ENCODE data around the gene GNGT1.

DNA sequence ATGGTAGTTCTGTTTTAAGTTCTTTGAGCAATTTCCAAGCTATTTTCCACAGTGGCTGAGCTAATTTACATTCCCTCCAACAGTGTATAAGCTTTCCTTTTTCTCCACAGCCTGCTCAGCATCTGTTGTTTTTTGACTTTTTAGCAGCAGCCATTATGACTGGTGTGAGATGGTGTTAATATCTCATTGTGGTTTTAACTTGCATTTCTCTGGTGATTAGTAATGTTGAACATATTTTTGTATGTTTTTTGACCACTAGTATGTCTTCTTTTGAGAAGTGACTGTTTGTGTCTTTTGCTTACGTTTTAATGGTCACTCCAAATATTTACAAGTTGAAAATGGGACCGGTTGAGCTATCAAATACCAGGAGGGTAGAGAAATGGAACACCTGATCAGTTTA, 35.6 kb downstream of the GNGT1 start:
- TF ChIP-seq, protein P1, sequence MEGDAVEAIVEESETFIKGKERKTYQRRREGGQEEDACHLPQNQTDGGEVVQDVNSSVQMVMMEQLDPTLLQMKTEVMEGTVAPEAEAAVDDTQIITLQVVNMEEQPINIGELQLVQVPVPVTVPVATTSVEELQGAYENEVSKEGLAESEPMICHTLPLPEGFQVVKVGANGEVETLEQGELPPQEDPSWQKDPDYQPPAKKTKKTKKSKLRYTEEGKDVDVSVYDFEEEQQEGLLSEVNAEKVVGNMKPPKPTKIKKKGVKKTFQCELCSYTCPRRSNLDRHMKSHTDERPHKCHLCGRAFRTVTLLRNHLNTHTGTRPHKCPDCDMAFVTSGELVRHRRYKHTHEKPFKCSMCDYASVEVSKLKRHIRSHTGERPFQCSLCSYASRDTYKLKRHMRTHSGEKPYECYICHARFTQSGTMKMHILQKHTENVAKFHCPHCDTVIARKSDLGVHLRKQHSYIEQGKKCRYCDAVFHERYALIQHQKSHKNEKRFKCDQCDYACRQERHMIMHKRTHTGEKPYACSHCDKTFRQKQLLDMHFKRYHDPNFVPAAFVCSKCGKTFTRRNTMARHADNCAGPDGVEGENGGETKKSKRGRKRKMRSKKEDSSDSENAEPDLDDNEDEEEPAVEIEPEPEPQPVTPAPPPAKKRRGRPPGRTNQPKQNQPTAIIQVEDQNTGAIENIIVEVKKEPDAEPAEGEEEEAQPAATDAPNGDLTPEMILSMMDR (IDR thresholded peaks at IDR 0.05; ENCODE audit: low read depth, low read length, missing input control), result no peak
- TF ChIP-seq RXRA (IDR thresholded peaks at IDR 0.05), result no peak
- TF ChIP-seq GABPA (IDR thresholded peaks at IDR 0.05 in 1 of 2, conservative IDR thresholded peaks at IDR 0.05 in 1 of 2), result no peak
- TF ChIP-seq, protein P2, sequence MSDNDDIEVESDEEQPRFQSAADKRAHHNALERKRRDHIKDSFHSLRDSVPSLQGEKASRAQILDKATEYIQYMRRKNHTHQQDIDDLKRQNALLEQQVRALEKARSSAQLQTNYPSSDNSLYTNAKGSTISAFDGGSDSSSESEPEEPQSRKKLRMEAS (IDR thresholded peaks at IDR 0.05), result no peak
- TF ChIP-seq JUND (IDR thresholded peaks at IDR 0.05), result no peak
- no peak for TF ChIP-seq HNF4G (IDR thresholded peaks at IDR 0.05)
- TF ChIP-seq RAD21 (IDR thresholded peaks at IDR 0.05), result no peak
- no peak for TF ChIP-seq TAF1 (conservative IDR thresholded peaks at IDR 0.05)
- TF ChIP-seq, protein P3, sequence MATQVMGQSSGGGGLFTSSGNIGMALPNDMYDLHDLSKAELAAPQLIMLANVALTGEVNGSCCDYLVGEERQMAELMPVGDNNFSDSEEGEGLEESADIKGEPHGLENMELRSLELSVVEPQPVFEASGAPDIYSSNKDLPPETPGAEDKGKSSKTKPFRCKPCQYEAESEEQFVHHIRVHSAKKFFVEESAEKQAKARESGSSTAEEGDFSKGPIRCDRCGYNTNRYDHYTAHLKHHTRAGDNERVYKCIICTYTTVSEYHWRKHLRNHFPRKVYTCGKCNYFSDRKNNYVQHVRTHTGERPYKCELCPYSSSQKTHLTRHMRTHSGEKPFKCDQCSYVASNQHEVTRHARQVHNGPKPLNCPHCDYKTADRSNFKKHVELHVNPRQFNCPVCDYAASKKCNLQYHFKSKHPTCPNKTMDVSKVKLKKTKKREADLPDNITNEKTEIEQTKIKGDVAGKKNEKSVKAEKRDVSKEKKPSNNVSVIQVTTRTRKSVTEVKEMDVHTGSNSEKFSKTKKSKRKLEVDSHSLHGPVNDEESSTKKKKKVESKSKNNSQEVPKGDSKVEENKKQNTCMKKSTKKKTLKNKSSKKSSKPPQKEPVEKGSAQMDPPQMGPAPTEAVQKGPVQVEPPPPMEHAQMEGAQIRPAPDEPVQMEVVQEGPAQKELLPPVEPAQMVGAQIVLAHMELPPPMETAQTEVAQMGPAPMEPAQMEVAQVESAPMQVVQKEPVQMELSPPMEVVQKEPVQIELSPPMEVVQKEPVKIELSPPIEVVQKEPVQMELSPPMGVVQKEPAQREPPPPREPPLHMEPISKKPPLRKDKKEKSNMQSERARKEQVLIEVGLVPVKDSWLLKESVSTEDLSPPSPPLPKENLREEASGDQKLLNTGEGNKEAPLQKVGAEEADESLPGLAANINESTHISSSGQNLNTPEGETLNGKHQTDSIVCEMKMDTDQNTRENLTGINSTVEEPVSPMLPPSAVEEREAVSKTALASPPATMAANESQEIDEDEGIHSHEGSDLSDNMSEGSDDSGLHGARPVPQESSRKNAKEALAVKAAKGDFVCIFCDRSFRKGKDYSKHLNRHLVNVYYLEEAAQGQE (IDR thresholded peaks at IDR 0.05), result no peak
- TF ChIP-seq, protein P4, sequence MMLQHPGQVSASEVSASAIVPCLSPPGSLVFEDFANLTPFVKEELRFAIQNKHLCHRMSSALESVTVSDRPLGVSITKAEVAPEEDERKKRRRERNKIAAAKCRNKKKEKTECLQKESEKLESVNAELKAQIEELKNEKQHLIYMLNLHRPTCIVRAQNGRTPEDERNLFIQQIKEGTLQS (IDR thresholded peaks at IDR 0.05), result no peak
- no peak for TF ChIP-seq EGR1 (IDR thresholded peaks at IDR 0.05; ENCODE audit: low read depth in 2 of 2)

All from liver (tissue), 3 donors.